K562 (cell line): ENCODE data around the gene DIAPH3. TPM values are rescaled to one million over a fixed set of nuclear protein-coding genes. Genes with fewer than 3 reads are reported as not detected.

Experiments
- BRCA1 ChIP-seq, 2 experiments: fragments of 450-650 bp in 1 of 2; sonication (generic) in 1 of 2; formaldehyde crosslinking in 1 of 2; IDR thresholded peaks; 2 replicates each; pipeline versions ENCODE4 v1.5.0 to v1.6.1; 2017 to 2020; ENCODE audit warnings: mild to moderate bottlenecking in 1 of 2, missing genetic modification reagents in 1 of 2
- CBX1 ChIP-seq: sonication (generic); IDR thresholded peaks from 2 replicates; pipeline ENCODE4 v1.6.1; 2016; ENCODE audit warnings: antibody characterized with exemption, low read depth, mild to moderate bottlenecking
- CEBPB ChIP-seq: fragments of 450-650 bp; IDR thresholded peaks from 2 replicates; pipeline ENCODE4 v1.6.1; 2016; ENCODE audit warnings: missing genetic modification characterization, missing compliant biosample characterization
- CUX1 ChIP-seq: fragments of 200-800 bp; sonication (Bioruptor generic); IDR thresholded peaks from 2 replicates; pipeline ENCODE4 v1.6.1; 2016; ENCODE audit warnings: missing genetic modification characterization, missing compliant biosample characterization
- DPF2 ChIP-seq: fragments of 450-650 bp; IDR thresholded peaks from 2 replicates; pipeline ENCODE4 v1.6.1; 2016
- HEY1 ChIP-seq: fragments of 250-450 bp; sonication (Bioruptor Pico); IDR thresholded peaks from 2 replicates; pipeline ENCODE4 v1.5.0; 2020; ENCODE audit warnings: mild to moderate bottlenecking, moderate library complexity, borderline replicate concordance
- KLF13 ChIP-seq: fragments of 450-650 bp; IDR thresholded peaks from 2 replicates; pipeline ENCODE4 v1.6.1; 2016; ENCODE audit warnings: missing genetic modification characterization, low read depth, mild to moderate bottlenecking, missing compliant biosample characterization, moderate library complexity, borderline replicate concordance
- KLF6 ChIP-seq: fragments of 250-450 bp; sonication (Bioruptor Pico); IDR thresholded peaks from 2 replicates; pipeline ENCODE4 v1.4.0; 2020; ENCODE audit warnings: mild to moderate bottlenecking, moderate library complexity, borderline replicate concordance
- RERE ChIP-seq: sonication (generic); formaldehyde crosslinking; IDR thresholded peaks from 2 replicates; pipeline ENCODE4 v1.8.0; 2023; ENCODE audit warnings: missing genetic modification reagents, mild to moderate bottlenecking, borderline replicate concordance
- SAP30 ChIP-seq: fragments of 200-600 bp; sonication (generic); IDR thresholded peaks from 2 replicates; pipeline ENCODE4 v1.6.1; 2012; ENCODE audit warnings: borderline replicate concordance, low read depth, mild to moderate bottlenecking, moderate library complexity, low read length, control low read depth, inconsistent platforms; ENCODE audit not compliant: insufficient read depth, poor library complexity, severe bottlenecking
- XRCC5 ChIP-seq: fragments of 200-400 bp; formaldehyde crosslinking; IDR thresholded peaks from 2 replicates; pipeline ENCODE4 v1.6.1; 2017; ENCODE audit warnings: low read depth, mild to moderate bottlenecking, low read length
- YBX1 ChIP-seq: fragments of 450-650 bp; IDR thresholded peaks from 2 replicates; pipeline ENCODE4 v1.7.1; 2016; ENCODE audit warnings: mild to moderate bottlenecking
- ZBTB2 ChIP-seq: fragments of 450-650 bp; IDR thresholded peaks from 2 replicates; pipeline ENCODE4 v1.6.1; 2016; ENCODE audit warnings: antibody characterized with exemption
- ZFP30 ChIP-seq: fragments of 250-450 bp; sonication (Bioruptor Pico); IDR thresholded peaks from 2 replicates; pipeline ENCODE4 v1.8.0; 2022; ENCODE audit warnings: moderate library complexity, mild to moderate bottlenecking, inconsistent platforms, borderline replicate concordance
- ZNF583 ChIP-seq: fragments of 250-450 bp; sonication (Bioruptor Pico); IDR thresholded peaks from 2 replicates; pipeline ENCODE4 v1.4.0; 2020
- ZSCAN29 ChIP-seq: fragments of 450-650 bp; IDR thresholded peaks from 2 replicates; pipeline ENCODE4 v1.6.1; 2017
- polyA plus RNA-seq, 8 experiments: library from polyadenylated mRNA; depleted of rRNA in 4 of 8; stranded (reverse) in 5 of 8; unstranded in 3 of 8; fragments of >200 nt; fragmentation: Nextera tagmentation in 2 of 8; fragmentation: Illumina TruSeq in 1 of 8; extraction: Ambion mirVana in 2 of 8; extraction: Trizol in 1 of 8; gene quantifications; 2 replicates each; pipeline versions ENCODE4 v1.2.1 to v1.2.3, GENCODE V29; 2011 to 2014; ENCODE audit warnings: inconsistent platforms in 1 of 8, missing spikeins in 1 of 8
- total RNA-seq, 7 experiments: library from RNA; depleted of rRNA in 6 of 7; stranded (reverse); fragments of >200 nt in 6 of 7; fragmentation: Illumina TruSeq in 2 of 7; extraction: Trizol in 2 of 7; gene quantifications; 2 replicates each; pipeline versions ENCODE4 v1.2.1 to v1.2.3, GENCODE V29; 2011 to 2021; ENCODE audit warnings: low replicate concordance in 1 of 7

The DIAPH3 gene
- total and polyA plus RNA-seq, 9 of the 15 experiments (the other 6 are each of a cell fraction or from before 2014, with no cell fraction given) = 9.0 to 18.7 (median 14.7) TPM

GRCh38 chr13:60163478-60164233 lies at the start of gene DIAPH3 (continued):
- TF ChIP-seq RERE (CRISPR knock-in tag) (no peak), CBX1 (no peak), HEY1 (no peak), CEBPB (tag) (no peak), ZNF583 (no peak), ZSCAN29 (no peak), XRCC5 (no peak), BRCA1 (IDR thresholded peaks at IDR 0.05) (no peak), BRCA1 (CRISPR knock-in tag; IDR thresholded peaks at IDR 0.05) (no peak), KLF13 (no peak), ZFP30 (CRISPR knock-in tag) (no peak), CUX1 (CRISPR knock-in tag) (no peak), YBX1 (no peak), KLF6 (CRISPR knock-in tag) (no peak), DPF2 (no peak), ZBTB2 (no peak), SAP30 (peak; percentile 97)
